HS-27A (cell line): ENCODE measurements around the gene KLHL17.

Experiments used
- DNase-seq: peaks from one replicate; pipeline ENCODE4 v3.0.0-alpha.2; 2012; ENCODE audit warnings: low read depth, missing footprints

The KLHL17 gene

GRCh38 chr1:960363-961131 is at the start of gene KLHL17:
TSS of gene KLHL17 (plus strand) at chr1:960584. CDS start at chr1:960694, 110 bp downstream.
- DNase-seq: no peak

DNA sequence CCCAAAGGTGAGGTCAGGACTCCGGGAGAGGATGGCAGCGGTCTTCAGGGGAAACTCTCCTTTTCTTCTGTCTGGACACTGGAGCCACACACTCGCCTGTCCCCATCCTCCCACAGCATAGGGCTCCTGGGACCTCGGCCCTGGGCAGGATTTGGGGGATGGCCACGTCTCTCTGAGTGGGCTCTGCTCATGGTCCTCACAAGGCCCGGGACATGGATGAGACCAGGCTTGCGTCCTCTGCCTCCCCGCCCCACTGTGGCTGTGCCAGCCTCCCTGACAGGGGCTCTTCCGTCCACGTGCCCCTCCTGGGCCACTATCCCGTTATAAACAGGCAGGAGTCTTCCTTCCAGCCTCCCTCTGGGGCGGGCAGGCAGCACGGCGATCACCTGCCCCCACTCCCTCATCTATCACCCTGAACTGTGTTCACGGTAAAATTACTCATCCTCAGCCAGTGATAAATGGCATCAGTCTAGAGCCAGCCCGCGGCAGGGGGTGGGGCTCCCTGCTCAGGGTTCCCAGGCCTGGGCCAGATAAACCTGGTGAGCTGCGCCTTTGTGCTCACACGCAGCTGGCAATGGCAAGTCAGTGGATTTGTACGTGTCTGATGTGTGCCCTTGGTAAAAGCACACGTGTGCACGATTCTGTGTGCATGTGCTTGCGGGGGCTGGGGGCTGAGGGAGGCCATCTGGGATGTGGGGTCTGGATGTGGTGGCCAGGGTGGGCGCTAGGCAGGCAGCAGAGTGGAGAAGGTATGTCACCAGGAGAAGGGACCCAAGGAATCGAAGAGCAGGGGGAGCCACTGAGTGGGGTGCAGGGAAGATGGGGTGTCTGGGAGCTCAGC is 49.3 kb upstream of the KLHL17 start:
- no peak for DNase-seq

DNA sequence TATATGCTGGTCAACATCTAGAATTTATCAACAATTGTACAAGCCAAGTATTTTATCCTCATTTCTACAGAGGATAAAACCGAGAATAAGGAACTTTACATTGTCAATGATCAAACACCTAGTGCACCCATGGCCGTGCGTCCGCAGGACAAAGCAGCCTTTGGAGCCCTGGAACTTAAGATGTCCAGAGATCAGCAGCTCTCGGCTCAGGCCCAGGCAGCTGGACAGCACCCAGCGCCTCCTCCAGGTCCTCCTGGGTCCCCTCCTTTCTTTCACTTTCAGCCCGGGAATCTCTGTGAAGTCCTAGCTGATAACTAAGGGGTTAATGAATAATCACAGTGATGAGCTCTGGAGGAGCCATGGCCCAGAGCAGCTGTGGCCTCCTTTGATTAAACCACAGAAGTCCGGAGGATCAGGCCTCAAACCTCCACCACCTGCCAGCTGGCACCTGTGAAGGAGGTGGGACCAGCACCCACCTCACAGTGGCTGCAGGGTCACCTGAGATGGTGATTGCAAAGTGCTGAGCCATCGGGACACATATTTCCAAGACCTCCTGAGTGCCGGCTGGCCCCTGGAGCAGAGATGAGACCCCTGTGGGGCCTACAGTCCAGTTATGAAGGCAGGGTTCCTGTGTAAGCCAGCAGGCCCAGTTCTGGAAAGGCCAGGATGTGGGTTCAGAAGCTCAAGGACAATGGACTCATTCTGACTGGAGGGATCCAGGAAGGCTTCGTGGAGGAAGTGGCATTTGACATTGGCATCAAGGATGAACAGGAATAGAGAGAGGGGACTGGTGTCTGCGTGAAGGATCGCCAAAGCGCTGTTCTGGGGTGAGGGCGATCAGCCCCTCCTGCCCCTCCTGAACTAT is 48.3 kb upstream of the KLHL17 start:
- DNase-seq: no peak

GRCh38 chr1:912740-913301 is 47.6 kb upstream of the KLHL17 start:
- DNase-seq: no peak

GRCh38 chr1:913491-914130 is 46.8 kb upstream of the KLHL17 start:
- DNase-seq: no peak

GRCh38 chr1:914131-914890 is 46.1 kb upstream of the KLHL17 start:
- no peak for DNase-seq

- no peak for DNase-seq
These were observed 45.5 kb upstream of the KLHL17 start for GRCh38 chr1:914891-915280.

- no peak for DNase-seq
These were observed 44.9 kb upstream of the KLHL17 start for GRCh38 chr1:915295-916172.

DNA sequence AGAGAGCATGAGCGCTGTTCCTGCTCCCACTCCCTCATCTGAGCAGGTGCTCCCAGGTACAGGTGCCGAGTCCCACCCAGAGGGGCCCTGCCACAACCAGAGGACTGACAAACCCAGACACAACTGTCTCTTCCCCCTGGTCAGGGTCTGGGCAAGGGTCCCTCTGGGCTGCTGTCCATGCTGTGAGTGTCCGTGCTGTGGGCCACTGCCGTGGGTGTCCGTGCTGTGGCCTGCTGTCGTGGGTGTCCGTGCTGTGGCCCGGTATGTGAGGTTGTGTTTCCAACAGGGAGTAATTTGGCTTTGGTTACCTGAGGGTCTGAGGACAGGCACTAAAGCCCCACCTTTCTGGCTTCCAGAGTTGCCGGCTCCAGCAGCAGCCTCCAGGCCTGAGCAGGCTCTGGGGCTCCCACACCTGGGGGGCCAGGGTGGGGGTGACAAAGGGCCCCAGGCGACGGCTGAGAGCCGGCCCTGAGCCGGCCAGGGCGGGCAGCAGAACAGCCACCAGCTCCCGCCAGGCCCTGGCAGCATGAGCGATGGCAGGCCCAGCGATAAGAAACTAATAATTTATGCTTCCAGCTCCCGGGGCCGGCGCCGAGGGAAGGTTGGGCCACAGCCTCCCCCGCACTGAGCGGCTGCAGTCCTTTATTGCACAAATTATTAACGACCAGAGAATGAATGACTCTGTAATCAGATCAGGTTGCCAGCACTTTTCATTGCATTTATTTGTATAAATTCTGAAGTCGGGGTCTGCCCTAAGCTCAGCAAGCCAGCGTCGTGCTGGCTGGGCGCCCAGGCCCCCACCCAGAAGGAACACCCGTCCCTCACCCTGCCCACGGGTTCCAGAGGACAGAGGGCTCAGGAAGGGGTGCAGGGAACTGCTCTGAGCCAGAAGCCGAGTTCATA is 44.0 kb upstream of the KLHL17 start:
- no peak for DNase-seq

GRCh38 chr1:917076-917459 is 43.3 kb upstream of the KLHL17 start:
- no peak for DNase-seq

DNA sequence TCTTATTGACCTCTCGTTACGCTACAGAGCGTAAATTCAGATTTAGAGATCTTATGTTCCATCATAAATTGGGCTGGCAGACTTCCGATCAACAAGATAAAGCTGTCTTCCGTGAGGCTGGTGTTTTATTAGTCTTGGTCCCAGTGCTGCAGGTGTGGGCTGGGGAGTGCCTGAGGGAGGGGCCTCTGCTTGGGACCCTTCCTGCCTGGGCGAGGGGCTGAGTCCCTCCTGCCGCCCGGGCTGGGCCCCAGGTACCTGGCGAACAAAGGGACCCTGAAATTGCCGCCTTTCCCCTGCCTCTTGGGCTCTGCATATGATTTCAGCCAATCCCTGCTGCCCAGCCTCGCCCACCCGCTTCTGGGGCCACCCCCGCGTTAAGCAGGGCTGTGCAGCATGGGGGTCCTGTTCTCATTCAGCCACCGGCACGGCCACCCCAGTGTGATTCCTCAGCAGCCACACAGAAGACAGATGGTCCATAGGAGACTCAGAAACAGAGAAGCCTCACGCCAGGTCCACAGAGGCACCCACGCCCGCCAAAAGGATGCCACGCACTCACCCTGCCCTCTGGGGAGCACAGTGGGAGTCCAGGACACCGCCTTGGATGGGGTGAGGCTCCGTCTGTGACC is 42.8 kb upstream of the KLHL17 start:
- DNase-seq: no peak

DNA sequence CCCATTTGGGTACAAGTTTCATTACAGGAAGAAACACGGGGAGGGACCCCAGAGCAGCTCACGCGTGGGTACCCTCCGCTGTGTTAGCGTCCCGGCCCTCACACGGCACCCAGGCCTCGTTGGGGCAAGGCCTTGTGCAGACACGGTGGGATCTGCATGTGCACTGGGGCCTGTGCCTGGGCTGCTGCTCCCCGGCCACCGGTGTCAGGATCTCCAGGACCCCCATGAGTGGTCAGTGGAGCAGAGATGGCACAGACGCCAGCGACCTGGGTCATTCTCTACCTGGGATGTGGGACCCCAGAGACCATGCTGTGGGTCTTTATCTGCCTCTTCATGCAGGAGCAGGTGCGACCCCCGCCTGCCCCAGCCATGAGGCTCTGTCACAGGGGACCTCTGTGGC is 42.0 kb upstream of the KLHL17 start:
- DNase-seq: no peak

DNA sequence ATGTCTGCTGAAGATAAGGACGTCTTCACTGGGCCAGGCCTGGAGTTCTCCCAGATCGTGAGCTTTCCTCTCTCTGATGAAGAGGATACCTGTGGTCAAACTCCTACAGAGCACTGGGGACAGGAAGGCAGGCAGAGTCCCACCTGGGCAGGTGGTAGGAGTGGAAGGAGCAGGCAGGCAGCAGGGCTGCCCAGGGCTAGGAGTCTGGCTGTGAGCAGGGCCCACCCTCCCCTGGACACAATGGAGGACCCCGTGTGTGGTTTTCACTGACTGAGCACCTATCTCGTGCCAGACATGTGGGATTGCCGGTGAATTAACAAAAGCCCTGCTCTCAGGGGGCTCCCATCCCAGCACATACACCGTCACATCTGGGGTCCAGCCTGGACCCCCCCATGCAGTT is 41.5 kb upstream of the KLHL17 start:
- no peak for DNase-seq

GRCh38 chr1:919271-919872 is 41.0 kb upstream of the KLHL17 start:
- DNase-seq: no peak

DNA sequence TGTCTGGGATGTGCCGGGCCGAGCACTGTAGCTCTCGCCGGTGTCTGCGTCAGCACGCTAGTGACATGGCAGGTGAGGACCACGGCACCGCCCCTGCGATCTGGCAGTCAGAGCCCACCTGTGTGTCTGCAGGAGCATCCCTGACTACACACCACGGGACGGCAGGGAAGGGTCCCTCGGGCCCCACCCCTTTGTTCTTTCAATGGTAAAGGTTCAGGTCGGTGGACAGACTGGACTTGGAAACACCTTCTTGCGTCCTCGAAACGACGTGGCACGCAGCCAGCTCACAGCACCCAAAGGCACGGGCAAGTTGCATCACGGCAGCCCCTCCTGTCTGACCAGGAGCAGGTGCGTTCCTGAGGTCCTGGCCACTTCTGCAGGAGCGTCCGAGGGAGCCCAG is 40.4 kb upstream of the KLHL17 start:
- DNase-seq: no peak

DNA sequence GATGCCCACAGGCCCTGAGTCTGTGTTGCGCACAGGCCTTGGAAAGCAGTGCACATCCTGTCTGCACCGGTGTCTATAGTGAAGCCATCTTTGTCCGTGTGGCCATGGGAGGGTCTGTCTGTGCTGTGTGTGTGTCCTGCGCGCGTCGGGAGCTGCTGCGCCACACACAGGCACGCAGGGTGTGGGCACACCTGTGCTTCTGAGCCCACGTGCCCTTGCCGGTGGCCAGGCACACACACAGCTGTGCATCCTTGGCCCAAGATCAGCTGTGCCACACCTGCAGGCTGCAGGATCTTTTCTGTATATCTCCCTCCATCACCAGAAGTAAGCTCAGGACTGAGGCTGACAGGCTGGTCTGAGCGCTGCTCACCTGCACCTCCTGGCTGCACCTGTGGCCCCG is 39.9 kb upstream of the KLHL17 start:
- DNase-seq: no peak

- DNase-seq: no peak
These were observed 39.2 kb upstream of the KLHL17 start for GRCh38 chr1:921011-921837.
